ENCODE measurements around the gene LYZL1. TPM values are rescaled to one million over a fixed set of nuclear protein-coding genes. Genes with fewer than 3 reads are reported as not detected.

Gene LYZL1
- total RNA-seq, 1 experiment from 2014 or later: not detected

GRCh38 chr10:29280488-29280840, 8.4 kb upstream of the LYZL1 start (continued):
- TF ChIP-seq STAT6 (CRISPR knock-in tag; conservative IDR thresholded peaks at IDR 0.05; ENCODE audit: low read depth) (no peak), ZNF423 (CRISPR knock-in tag; IDR thresholded peaks at IDR 0.05) (no peak), GTF2I (CRISPR knock-in tag; conservative IDR thresholded peaks at IDR 0.05) (no peak), CREM (CRISPR knock-in tag; IDR thresholded peaks at IDR 0.05) (no peak), GRHL2 (CRISPR knock-in tag; IDR thresholded peaks at IDR 0.05; ENCODE audit: insufficient replicate concordance, severe bottlenecking) (no peak), ERG (CRISPR knock-in tag; IDR thresholded peaks at IDR 0.05) (no peak), ATF6 (CRISPR knock-in tag; IDR thresholded peaks at IDR 0.05) (no peak), SOX15 (CRISPR knock-in tag; IDR thresholded peaks at IDR 0.05) (no peak), ZMAT4 (CRISPR knock-in tag; IDR thresholded peaks at IDR 0.05) (no peak), HMGA2 (CRISPR knock-in tag; IDR thresholded peaks at IDR 0.05) (no peak)

- DNase-seq (ENCODE audit: low spot score) (no peak), ATAC-seq (no peak)
- no peak overlapping the region for H3K4me3 Mint-ChIP-seq
- no peaks in the 10 kb centered on the region for H3K27me3 Mint-ChIP-seq (ENCODE audit: low read depth)
- ChIA-PET POLR2A (no interaction called here), CTCF (no interaction called here)
- H3K36me3 Mint-ChIP-seq: no peaks in the 10 kb centered on the region
- peaks cover 8% of the 10 kb centered on the region; the same call in 1 of the 2 replicates for H3K4me1 Mint-ChIP-seq
- peaks cover 5% of the 10 kb centered on the region; the same call in 1 of the 2 replicates for H3K9me3 Mint-ChIP-seq
- H3K27ac Mint-ChIP-seq: no peak overlapping the region
- TF ChIP-seq ATF6 (CRISPR knock-in tag; IDR thresholded peaks at IDR 0.05) (no peak), ATF2 (CRISPR knock-in tag; IDR thresholded peaks at IDR 0.05; ENCODE audit: borderline replicate concordance, low read depth) (no peak), JUN (CRISPR knock-in tag; IDR thresholded peaks at IDR 0.05) (no peak), PRRX2 (CRISPR knock-in tag; IDR thresholded peaks at IDR 0.05) (no peak), GTF2I (CRISPR knock-in tag; conservative IDR thresholded peaks at IDR 0.05) (no peak), NR2C2 (CRISPR knock-in tag; IDR thresholded peaks at IDR 0.05) (no peak), NFYB (CRISPR knock-in tag; conservative IDR thresholded peaks at IDR 0.05; ENCODE audit: low read depth) (no peak), ATF1 (CRISPR knock-in tag; IDR thresholded peaks at IDR 0.05) (no peak), GABPB1 (CRISPR knock-in tag; IDR thresholded peaks at IDR 0.05) (no peak), AFF4 (CRISPR knock-in tag; IDR thresholded peaks at IDR 0.05; ENCODE audit: borderline replicate concordance) (no peak), CBFB (CRISPR knock-in tag; IDR thresholded peaks at IDR 0.05; ENCODE audit: low read depth) (no peak)
- TF ChIP-seq, protein P1, sequence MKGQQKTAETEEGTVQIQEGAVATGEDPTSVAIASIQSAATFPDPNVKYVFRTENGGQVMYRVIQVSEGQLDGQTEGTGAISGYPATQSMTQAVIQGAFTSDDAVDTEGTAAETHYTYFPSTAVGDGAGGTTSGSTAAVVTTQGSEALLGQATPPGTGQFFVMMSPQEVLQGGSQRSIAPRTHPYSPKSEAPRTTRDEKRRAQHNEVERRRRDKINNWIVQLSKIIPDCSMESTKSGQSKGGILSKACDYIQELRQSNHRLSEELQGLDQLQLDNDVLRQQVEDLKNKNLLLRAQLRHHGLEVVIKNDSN (CRISPR knock-in tag; IDR thresholded peaks at IDR 0.05): no peak
Measured at GRCh38 chr10:29285624-29286051, 3.2 kb upstream of the LYZL1 start.
